ENCODE results near the gene SLK. TPM values are rescaled to one million over a fixed set of nuclear protein-coding genes. Genes with fewer than 3 reads are reported as not detected.

The SLK gene
- total RNA-seq, 6 experiments from 2014 or later, result 7.9 to 16.3 (median 13.0) TPM

- Histone ChIP-seq H3K27ac (no peak overlapping the region), H3K9me3 (no peaks in the 10 kb centered on the region), H3K4me3 (no peak overlapping the region), H3K36me3 (no peaks in the 10 kb centered on the region), H3K4me1 (no peaks in the 10 kb centered on the region), H3K27me3 (no peaks in the 10 kb centered on the region)
- no peak for ATAC-seq
- no peak for DNase-seq
- TF ChIP-seq, protein P1, sequence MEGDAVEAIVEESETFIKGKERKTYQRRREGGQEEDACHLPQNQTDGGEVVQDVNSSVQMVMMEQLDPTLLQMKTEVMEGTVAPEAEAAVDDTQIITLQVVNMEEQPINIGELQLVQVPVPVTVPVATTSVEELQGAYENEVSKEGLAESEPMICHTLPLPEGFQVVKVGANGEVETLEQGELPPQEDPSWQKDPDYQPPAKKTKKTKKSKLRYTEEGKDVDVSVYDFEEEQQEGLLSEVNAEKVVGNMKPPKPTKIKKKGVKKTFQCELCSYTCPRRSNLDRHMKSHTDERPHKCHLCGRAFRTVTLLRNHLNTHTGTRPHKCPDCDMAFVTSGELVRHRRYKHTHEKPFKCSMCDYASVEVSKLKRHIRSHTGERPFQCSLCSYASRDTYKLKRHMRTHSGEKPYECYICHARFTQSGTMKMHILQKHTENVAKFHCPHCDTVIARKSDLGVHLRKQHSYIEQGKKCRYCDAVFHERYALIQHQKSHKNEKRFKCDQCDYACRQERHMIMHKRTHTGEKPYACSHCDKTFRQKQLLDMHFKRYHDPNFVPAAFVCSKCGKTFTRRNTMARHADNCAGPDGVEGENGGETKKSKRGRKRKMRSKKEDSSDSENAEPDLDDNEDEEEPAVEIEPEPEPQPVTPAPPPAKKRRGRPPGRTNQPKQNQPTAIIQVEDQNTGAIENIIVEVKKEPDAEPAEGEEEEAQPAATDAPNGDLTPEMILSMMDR (IDR thresholded peaks at IDR 0.05), result no peak
- TF ChIP-seq POLR2A (IDR thresholded peaks at IDR 0.05), result no peak
- 69% methylated on average over 2 of the region's 2 CpGs for WGBS (ENCODE audit: insufficient coverage, low coverage, low lambda C conversion rate, missing lambda C conversion rate)
- intact Hi-C loops (cut with DNase I), result no loop called here
These were observed 85.5 kb downstream of the SLK start for GRCh38 chr10:104052431-104052830.

GRCh38 chr10:104053201-104053600 is 86.3 kb downstream of the SLK start:
- no peaks in the 10 kb centered on the region for H3K27me3 ChIP-seq
- no peak for ATAC-seq
- no peak overlapping the region for H3K4me3 ChIP-seq
- no peak for DNase-seq
- 80% methylated on average over 1 of the region's 4 CpGs for WGBS (ENCODE audit: insufficient coverage, low coverage, low lambda C conversion rate, missing lambda C conversion rate)
- H3K4me1 ChIP-seq, result no peaks in the 10 kb centered on the region
- H3K9me3 ChIP-seq, result no peaks in the 10 kb centered on the region
- no peak overlapping the region for H3K27ac ChIP-seq
- intact Hi-C loops (cut with DNase I), result no loop called here
- no peaks in the 10 kb centered on the region for H3K36me3 ChIP-seq
- TF ChIP-seq, protein P1 (IDR thresholded peaks at IDR 0.05), result no peak
- no peak for TF ChIP-seq POLR2A (IDR thresholded peaks at IDR 0.05)

DNA sequence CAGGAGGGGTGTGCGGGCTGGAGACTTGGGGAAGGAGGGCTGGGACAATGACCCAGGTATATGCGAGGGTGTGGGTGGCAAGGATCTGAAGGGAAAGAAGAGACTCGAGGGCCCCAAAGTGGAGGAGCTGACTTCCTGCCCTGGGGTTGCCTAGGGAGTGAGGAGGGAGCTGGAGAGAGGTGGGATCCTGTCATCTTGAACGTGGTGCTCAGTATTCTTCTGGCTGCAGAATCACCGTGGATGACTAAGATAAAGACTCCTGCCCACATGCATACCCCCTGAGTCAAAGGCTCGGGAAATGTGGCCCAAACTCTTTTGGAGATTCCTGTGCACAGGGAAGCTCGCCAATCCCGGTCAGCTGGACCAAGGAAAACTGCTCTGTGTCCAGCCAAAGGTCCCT is 87.5 kb downstream of the SLK start:
- intact Hi-C loops (cut with DNase I), result no loop called here
- Histone ChIP-seq H3K4me1 (no peaks in the 10 kb centered on the region), H3K36me3 (no peaks in the 10 kb centered on the region), H3K27me3 (no peaks in the 10 kb centered on the region), H3K4me3 (no peak overlapping the region), H3K27ac (no peak overlapping the region), H3K9me3 (no peaks in the 10 kb centered on the region)
- TF ChIP-seq, protein P1 (IDR thresholded peaks at IDR 0.05), result no peak
- TF ChIP-seq POLR2A (IDR thresholded peaks at IDR 0.05), result no peak
- ATAC-seq (no peak), DNase-seq (no peak)
- 74% methylated on average over 3 of the region's 8 CpGs for WGBS (ENCODE audit: insufficient coverage, low coverage, low lambda C conversion rate, missing lambda C conversion rate)

DNA sequence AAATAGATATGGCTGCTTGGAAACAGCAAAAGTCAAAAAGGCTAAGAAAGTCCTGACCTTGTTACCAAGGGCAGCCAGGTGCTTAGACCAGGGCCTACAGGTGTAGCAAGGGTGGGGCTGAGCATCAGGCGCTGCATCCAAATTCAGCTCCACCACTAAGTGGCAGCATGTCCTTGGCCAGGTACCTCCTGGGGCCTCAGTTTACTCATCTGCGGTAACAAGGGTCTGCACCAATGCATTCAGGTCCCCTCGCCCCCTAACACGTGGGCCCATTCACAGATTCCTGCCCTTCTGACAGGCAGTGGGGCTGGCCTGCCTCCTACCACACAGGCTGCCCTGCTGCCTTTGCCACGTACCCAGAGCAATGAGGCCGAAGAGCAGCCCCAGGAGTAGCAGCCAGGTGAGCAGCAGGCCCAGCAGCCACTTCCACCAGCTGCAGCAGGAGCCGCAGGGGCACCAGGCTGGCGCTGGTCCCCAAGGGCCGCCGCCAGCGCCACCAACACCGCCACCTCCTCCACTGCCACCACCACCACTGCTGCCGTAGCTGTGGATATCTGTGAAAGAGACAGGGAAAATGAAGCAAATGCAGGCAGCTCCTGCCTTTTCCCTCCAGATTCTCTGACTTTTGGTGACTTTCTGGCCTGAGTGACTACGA is 89.8 kb downstream of the SLK start:
- Histone ChIP-seq H3K36me3 (no peaks in the 10 kb centered on the region), H3K9me3 (no peaks in the 10 kb centered on the region), H3K4me1 (no peaks in the 10 kb centered on the region), H3K4me3 (no peak overlapping the region), H3K27ac (no peak overlapping the region), H3K27me3 (no peaks in the 10 kb centered on the region)
- intact Hi-C loops (cut with DNase I), result no loop called here
- ATAC-seq, result no peak
- TF ChIP-seq, protein P1 (IDR thresholded peaks at IDR 0.05), result no peak
- no peak for TF ChIP-seq POLR2A (IDR thresholded peaks at IDR 0.05)
- no peak for DNase-seq
- 63% methylated on average over 4 of the region's 14 CpGs for WGBS (ENCODE audit: insufficient coverage, low coverage, low lambda C conversion rate, missing lambda C conversion rate)
